H1 (cell line): Measurements from ENCODE around the gene CFAP141. TPM values are rescaled to one million over a fixed set of nuclear protein-coding genes. Genes with fewer than 3 reads are reported as not detected.

Experiments
- CTCF ChIA-PET: fragments of 300-600 bp; sonication (Branson Sonifier 250); formaldehyde crosslinking; loops from one replicate; lab custom pipeline; 2021; ENCODE audit not compliant: partially characterized antibody; lab: Charles Lee
- POLR2A ChIA-PET: fragments of 300-600 bp; sonication (Branson Sonifier 250); formaldehyde crosslinking; loops from one replicate; lab custom pipeline; 2021; ENCODE audit warnings: inconsistent platforms; ENCODE audit not compliant: partially characterized antibody; lab: Charles Lee
- DNase-seq, 2 experiments: peaks; one replicate each; pipeline versions ENCODE4 v3.0.0 to v3.0.0-alpha.2; 2010 to 2022; ENCODE audit warnings: low spot score in 2 of 2, low read depth in 1 of 2, mixed read lengths in 1 of 2
- FAIRE-seq: peaks from 2 replicates; lab custom pipeline; 2011; peaks lifted over from hg19 to GRCh38; lab: Jason Lieb, UNC
- H2AFZ ChIP-seq: 2 replicates; pipeline ENCODE4 v1.8.1; 2012; ENCODE audit warnings: low read length, inconsistent platforms
- H2AK5ac ChIP-seq: 2 replicates; pipeline ENCODE4 v1.6.1; 2013; ENCODE audit warnings: low read depth, low read length
- H2BK120ac ChIP-seq: replicated peaks from 2 replicates; pipeline ENCODE3; 2013; ENCODE audit warnings: low read depth, low read length, inconsistent platforms
- H2BK12ac ChIP-seq: 2 replicates; pipeline ENCODE4 v1.6.1; 2013; ENCODE audit warnings: low read depth, low read length
- H2BK15ac ChIP-seq: 2 replicates; pipeline ENCODE4 v1.6.1; 2013; ENCODE audit warnings: low read length
- H2BK20ac ChIP-seq: 2 replicates; pipeline ENCODE4 v1.6.1; 2013; ENCODE audit warnings: low read length
- H2BK5ac ChIP-seq: 2 replicates; pipeline ENCODE4 v1.6.1; 2013; ENCODE audit warnings: low read depth, low read length
- H3K14ac ChIP-seq: 2 replicates; pipeline ENCODE4 v1.6.1; 2013; ENCODE audit warnings: inconsistent platforms; ENCODE audit not compliant: insufficient read length
- H3K18ac ChIP-seq: 2 replicates; pipeline ENCODE4 v1.6.1; 2013; ENCODE audit warnings: low read length; ENCODE audit errors: extremely low read depth
- H3K23ac ChIP-seq: 2 replicates; pipeline ENCODE4 v1.6.1; 2013; ENCODE audit warnings: inconsistent platforms; ENCODE audit not compliant: insufficient read length
- H3K23me2 ChIP-seq: 2 replicates; pipeline ENCODE4 v1.6.1; 2013; ENCODE audit warnings: low read depth, low read length
- H3K27ac ChIP-seq: 2 replicates; pipeline ENCODE4 v1.6.1; 2011; ENCODE audit warnings: low read depth, low read length, inconsistent platforms
- H3K27me3 ChIP-seq, 4 experiments: replicated peaks in 1 of 4; 1 replicate in 1 of 4; 2 replicates in 3 of 4; pipeline versions ENCODE4 v1.6.1 to v1.8.1; 2011 to 2013; ENCODE audit warnings: low read length in 3 of 4, mild to moderate bottlenecking in 3 of 4, inconsistent platforms in 2 of 4, mixed read lengths in 2 of 4, moderate library complexity in 1 of 4; ENCODE audit not compliant: control insufficient read depth in 3 of 4, insufficient read depth in 3 of 4; ENCODE audit errors: extremely low read depth in 1 of 4
- H3K36me3 ChIP-seq, 4 experiments: 2 replicates each; pipeline versions ENCODE4 v1.6.1 to v1.8.1; 2011 to 2013; ENCODE audit warnings: mild to moderate bottlenecking in 4 of 4, low read length in 3 of 4, moderate library complexity in 2 of 4, control low read depth in 1 of 4, inconsistent platforms in 1 of 4; ENCODE audit not compliant: insufficient read depth in 4 of 4, control insufficient read depth in 2 of 4
- H3K4ac ChIP-seq: replicated peaks from 2 replicates; pipeline ENCODE3; 2013; ENCODE audit warnings: low read length, low read depth, mixed read lengths, inconsistent platforms; ENCODE audit not compliant: insufficient read length
- H3K4me1 ChIP-seq, 4 experiments: replicated peaks in 1 of 4; 1 replicate in 1 of 4; 2 replicates in 3 of 4; pipeline versions ENCODE4 v1.6.1 to v1.8.1; 2011 to 2013; ENCODE audit warnings: low read length in 3 of 4, inconsistent platforms in 2 of 4, mixed read lengths in 1 of 4; ENCODE audit not compliant: insufficient read depth in 4 of 4, control insufficient read depth in 3 of 4
- H3K4me2 ChIP-seq, 2 experiments: 2 replicates each; pipeline versions ENCODE4 v1.6.1 to v1.8.1; 2011 to 2013; ENCODE audit warnings: low read depth in 2 of 2, low read length in 2 of 2, control low read depth in 1 of 2, inconsistent platforms in 1 of 2, mild to moderate bottlenecking in 1 of 2; ENCODE audit not compliant: insufficient read depth in 1 of 2
- H3K4me3 ChIP-seq, 4 experiments: fragments of 200-600, 300-600 bp in 1 of 4; sonication (generic), shearing (Covaris generic), sonication (Bioruptor Twin) in 1 of 4; 2 replicates each; pipeline versions ENCODE4 v1.5.1 to v1.8.1; 2011 to 2016; ENCODE audit warnings: low read length in 4 of 4, low read depth in 3 of 4, control low read depth in 2 of 4, inconsistent platforms in 2 of 4, mild to moderate bottlenecking in 2 of 4, mixed read lengths in 1 of 4, moderate library complexity in 1 of 4; ENCODE audit not compliant: insufficient read depth in 2 of 4; ENCODE audit errors: extremely low read depth in 1 of 4
- H3K56ac ChIP-seq: replicated peaks from 2 replicates; pipeline ENCODE3; 2013; ENCODE audit warnings: low read depth, mild to moderate bottlenecking, mixed read lengths, low read length, inconsistent platforms; ENCODE audit not compliant: insufficient read length
- H3K79me1 ChIP-seq: 2 replicates; pipeline ENCODE4 v1.6.1; 2013; ENCODE audit warnings: low read depth, low read length, control low read depth
- H3K79me2 ChIP-seq, 2 experiments: 2 replicates each; pipeline versions ENCODE4 v1.6.1 to v1.8.1; 2012 to 2013; ENCODE audit warnings: low read length in 2 of 2, mild to moderate bottlenecking in 2 of 2, inconsistent platforms in 1 of 2; ENCODE audit not compliant: insufficient read depth in 2 of 2, control insufficient read depth in 1 of 2
- H3K9ac ChIP-seq, 4 experiments: replicated peaks in 1 of 4; 1 replicate in 1 of 4; 2 replicates in 3 of 4; pipeline versions ENCODE4 v1.6.1 to v1.8.1; 2011 to 2013; ENCODE audit warnings: low read depth in 3 of 4, low read length in 3 of 4, control low read depth in 2 of 4, mild to moderate bottlenecking in 2 of 4, moderate library complexity in 2 of 4, inconsistent platforms in 1 of 4; ENCODE audit errors: extremely low read depth in 1 of 4
- H3K9me3 ChIP-seq, 2 experiments: 2 replicates each; pipeline versions ENCODE4 v1.6.1 to v1.8.1; 2012 to 2013; ENCODE audit warnings: mild to moderate bottlenecking in 2 of 2, moderate library complexity in 2 of 2, control low read depth in 1 of 2, inconsistent platforms in 1 of 2, low read depth in 1 of 2, low read length in 1 of 2, mixed read lengths in 1 of 2; ENCODE audit not compliant: insufficient read depth in 2 of 2
- H4K20me1 ChIP-seq, 2 experiments: replicated peaks in 1 of 2; 2 replicates each; pipeline versions ENCODE3 to v1.8.1; 2011 to 2013; ENCODE audit warnings: inconsistent platforms in 2 of 2, low read length in 2 of 2, mild to moderate bottlenecking in 1 of 2; ENCODE audit not compliant: insufficient read depth in 2 of 2, control insufficient read depth in 1 of 2
- H4K5ac ChIP-seq: 2 replicates; pipeline ENCODE4 v1.6.1; 2013; ENCODE audit warnings: low read length, low read depth, mixed read lengths, inconsistent platforms; ENCODE audit not compliant: insufficient read length
- H4K8ac ChIP-seq: 2 replicates; pipeline ENCODE4 v1.8.0; 2013; ENCODE audit warnings: mild to moderate bottlenecking, moderate library complexity, low read length, inconsistent platforms; ENCODE audit not compliant: insufficient read depth; ENCODE audit errors: extremely low read depth
- H4K91ac ChIP-seq: replicated peaks from 2 replicates; pipeline ENCODE3; 2013; ENCODE audit warnings: low read length, mixed read lengths, inconsistent platforms; ENCODE audit not compliant: insufficient read length
- EGR1 ChIP-seq: IDR thresholded peaks from 2 replicates; pipeline ENCODE4 v1.6.1; 2011; ENCODE audit warnings: low read depth, low read length, borderline replicate concordance
- FOSL1 ChIP-seq: IDR thresholded peaks from 2 replicates; pipeline ENCODE4 v1.6.1; 2011; ENCODE audit warnings: mild to moderate bottlenecking, low read depth, low read length, moderate library complexity; ENCODE audit not compliant: insufficient read depth
- JUN ChIP-seq: IDR thresholded peaks from 2 replicates; pipeline ENCODE4 v1.6.1; 2011; ENCODE audit warnings: low read depth, mild to moderate bottlenecking, improper control_type of control experiment, low read length
- KDM5A ChIP-seq: fragments of 200-600 bp; IDR thresholded peaks from 2 replicates; pipeline ENCODE4 v1.7.1; 2012; ENCODE audit warnings: mild to moderate bottlenecking, low read length, inconsistent platforms, mixed read lengths
- POLR2AphosphoS5 ChIP-seq: IDR thresholded peaks from 2 replicates; pipeline ENCODE4 v1.6.1; 2011; ENCODE audit warnings: low read depth, low read length
- RBBP5 ChIP-seq: IDR thresholded peaks from 2 replicates; pipeline ENCODE4 v1.7.1; 2012; ENCODE audit warnings: low read depth, mild to moderate bottlenecking, inconsistent platforms, low read length, moderate library complexity, borderline replicate concordance
- RXRA ChIP-seq: IDR thresholded peaks from 2 replicates; pipeline ENCODE4 v1.6.1; 2011; ENCODE audit warnings: low read depth, mild to moderate bottlenecking, low read length, moderate library complexity; ENCODE audit not compliant: insufficient read depth
- SIN3A ChIP-seq, 2 experiments: IDR thresholded peaks in 1 of 2; conservative IDR thresholded peaks in 1 of 2; 2 replicates each; pipeline ENCODE4 v1.6.1; 2011 to 2012; ENCODE audit warnings: low read length in 2 of 2, improper control_type of control experiment in 1 of 2, low read depth in 1 of 2, mild to moderate bottlenecking in 1 of 2
- SP1 ChIP-seq: IDR thresholded peaks from 2 replicates; pipeline ENCODE4 v1.6.1; 2011; ENCODE audit warnings: low read depth, low read length
- SP4 ChIP-seq: IDR thresholded peaks from 2 replicates; pipeline ENCODE4 v1.6.1; 2012; ENCODE audit warnings: low read length, inconsistent platforms
- SUZ12 ChIP-seq: fragments of 200-600 bp; sonication (generic); IDR thresholded peaks from 2 replicates; pipeline ENCODE4 v1.6.1; 2012; ENCODE audit warnings: mild to moderate bottlenecking, inconsistent platforms, low read length, moderate library complexity, mixed read lengths
- TAF1 ChIP-seq: IDR thresholded peaks from 2 replicates; pipeline ENCODE4 v1.6.1; 2011; ENCODE audit warnings: mild to moderate bottlenecking, low read depth, low read length
- TAF7 ChIP-seq: optimal IDR thresholded peaks from 2 replicates; pipeline ENCODE3; 2011; ENCODE audit warnings: low read depth, mild to moderate bottlenecking, inconsistent platforms, low read length, moderate library complexity, borderline replicate concordance
- WGBS, 2 experiments: shearing (Covaris generic) in 1 of 2; methylation state at CpG; one replicate each; pipeline versions ENCODE4 v1.1.6 to v1.1.7; 2013 to 2015; ENCODE audit warnings: low lambda C conversion rate in 2 of 2, mixed read lengths in 2 of 2, inconsistent platforms in 1 of 2, low coverage in 1 of 2, missing lambda C conversion rate in 1 of 2; ENCODE audit not compliant: insufficient replicate concordance in 2 of 2, insufficient coverage in 1 of 2, insufficient read length in 1 of 2; ENCODE audit errors: extremely low coverage in 1 of 2, missing lambda C conversion rate in 1 of 2; 5-methylcytosine and 5-hydroxymethylcytosine counted together
- polyA plus RNA-seq, 7 experiments: library from polyadenylated mRNA; depleted of rRNA in 3 of 7; stranded (reverse) in 5 of 7; unstranded in 2 of 7; fragments of >200 nt in 5 of 7; fragments of 200-250 nt in 2 of 7; gene quantifications; 1 replicate in 5 of 7; 2 replicates in 1 of 7; 4 replicates in 1 of 7; pipeline versions ENCODE4 v1.2.1 to v1.2.3, GENCODE V29; 2011 to 2013; ENCODE audit warnings: missing spikeins in 2 of 7, mixed read lengths in 2 of 7
- total RNA-seq: library from RNA; stranded (reverse); fragmentation: NEBNext Ultra II Directional; extraction: Animal tissue kit (Norgen Biotek cat#: 25700); gene quantifications from 2 replicates; pipeline ENCODE4 v1.2.1, GENCODE V29; 2021

CFAP141 gene
- total and polyA plus RNA-seq, 2 of the 8 experiments (the other 6 are each of a cell fraction or from before 2014, with no cell fraction given) = not detected

DNA sequence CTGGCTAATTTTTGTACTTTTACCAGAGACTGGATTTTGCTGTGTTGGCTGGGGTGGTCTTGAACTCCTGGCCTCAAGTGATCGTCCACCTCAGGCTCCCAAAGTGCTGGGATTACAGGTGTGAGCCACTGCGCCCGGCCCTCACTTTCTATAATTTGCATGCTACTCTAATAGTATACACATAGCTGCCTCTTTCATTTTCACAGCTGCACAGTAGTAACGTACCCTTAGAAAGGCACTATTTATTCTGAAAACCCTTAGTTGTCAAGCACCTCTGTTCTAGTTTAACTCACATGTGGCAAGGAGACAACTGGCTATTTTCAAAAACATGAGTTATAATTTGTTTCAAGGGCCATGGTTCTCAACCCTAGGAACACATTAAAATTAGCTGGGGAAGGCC, 31.5 kb downstream of the CFAP141 start:
- POLR2A ChIA-PET = interaction anchor here (1.0 to 5.5 kb wide), 5 partner anchors 8 to 63 kb away, joined by 3 to 19 read pairs (median 4); partner anchors contain the start of gene NUP210L
- TF ChIP-seq FOSL1 (no peak), SP4 (no peak), KDM5A (no peak), SP1 (no peak), RBBP5 (no peak), SIN3A (conservative IDR thresholded peaks at IDR 0.05 in 1 of 2, IDR thresholded peaks at IDR 0.05 in 1 of 2; ENCODE audit: low read depth in 1 of 2, low read length in 2 of 2) (no peak), RXRA (no peak), TAF7 (no peak), TAF1 (no peak), EGR1 (no peak), JUN (no peak), SUZ12 (no peak), POLR2AphosphoS5 (no peak)

More for the DNA sequence above, 31.5 kb downstream of the CFAP141 start:
- Histone ChIP-seq H3K4me2 (no peak overlapping the region), H3K23ac (no peak overlapping the region), H3K4me1 (peaks cover 8 to 11% (median 11%) of the 10 kb centered on the region in 4 experiments; a peak in 6 of 7 replicates), H3K4ac (no peak overlapping the region), H3K27me3 (no peaks in the 10 kb centered on the region), H2BK20ac (no peak overlapping the region), H4K91ac (no peak overlapping the region), H3K18ac (no peak overlapping the region), H3K9me3 (no peaks in the 10 kb centered on the region), H3K27ac (no peak overlapping the region), H4K5ac (no peak overlapping the region), H3K4me3 (no peak overlapping the region), H2BK15ac (no peak overlapping the region), H2AK5ac (no peak overlapping the region), H3K79me1 (peaks cover 17% of the 10 kb centered on the region; the same call in 1 of the 2 replicates), H4K20me1 (peaks cover 21 to 33% of the 10 kb centered on the region in 2 experiments), H2AFZ (no peak overlapping the region), H2BK5ac (no peak overlapping the region), H4K8ac (no peak overlapping the region), H3K36me3 (peaks cover 25 to 67% (median 53%) of the 10 kb centered on the region in 4 experiments), H2BK120ac (no peak overlapping the region), H3K56ac (no peak overlapping the region), H3K23me2 (no peaks in the 10 kb centered on the region), H3K79me2 (peaks cover 38 to 64% of the 10 kb centered on the region in 2 experiments), H3K14ac (no peak overlapping the region), H2BK12ac (no peak overlapping the region), H3K9ac (no peak overlapping the region)
- no peak for FAIRE-seq
- WGBS, 2 experiments = 89% methylated on average over 4 of the region's 4 CpGs; no CpG with 5 or more reads in 1 of the 2 experiments
- no peak for DNase-seq
- CTCF ChIA-PET = interaction anchor here (0.6 to 1.7 kb wide), 3 partner anchors 58 to 494 kb away, joined by 3 to 4 read pairs (median 3); no protein-coding TSS in a partner anchor
